Lung microvascular endothelial cell (primary cell): ENCODE measurements around the gene GAL3ST2. TPM values are rescaled to one million over a fixed set of nuclear protein-coding genes. Genes with fewer than 3 reads are reported as not detected.
"Not testable (repeated sequence)": the region's sequence is repeated elsewhere in the genome, so short reads cannot be mapped to it uniquely, and the experiment has no call there.

ENCODE experiments used
- DNase-seq, 2 donors: peaks; one replicate each; pipeline versions ENCODE4 v3.0.0 to v3.0.0-alpha.2; 2010; ENCODE audit warnings: low read depth in 2 of 2
- total RNA-seq: library from RNA; depleted of rRNA; stranded (reverse); fragments of >200 nt; gene quantifications from 2 replicates; pipeline ENCODE4 v1.2.1, GENCODE V29; 2014

Gene GAL3ST2
- total RNA-seq, 1 donor from 2014 or later: not detected

GRCh38 chr2:241746084-241746483 lies 30.5 kb upstream of the GAL3ST2 start:
- DNase-seq: no peak

GRCh38 chr2:241748468-241749256 lies 28.0 kb upstream of the GAL3ST2 start:
- DNase-seq: no peak

DNA sequence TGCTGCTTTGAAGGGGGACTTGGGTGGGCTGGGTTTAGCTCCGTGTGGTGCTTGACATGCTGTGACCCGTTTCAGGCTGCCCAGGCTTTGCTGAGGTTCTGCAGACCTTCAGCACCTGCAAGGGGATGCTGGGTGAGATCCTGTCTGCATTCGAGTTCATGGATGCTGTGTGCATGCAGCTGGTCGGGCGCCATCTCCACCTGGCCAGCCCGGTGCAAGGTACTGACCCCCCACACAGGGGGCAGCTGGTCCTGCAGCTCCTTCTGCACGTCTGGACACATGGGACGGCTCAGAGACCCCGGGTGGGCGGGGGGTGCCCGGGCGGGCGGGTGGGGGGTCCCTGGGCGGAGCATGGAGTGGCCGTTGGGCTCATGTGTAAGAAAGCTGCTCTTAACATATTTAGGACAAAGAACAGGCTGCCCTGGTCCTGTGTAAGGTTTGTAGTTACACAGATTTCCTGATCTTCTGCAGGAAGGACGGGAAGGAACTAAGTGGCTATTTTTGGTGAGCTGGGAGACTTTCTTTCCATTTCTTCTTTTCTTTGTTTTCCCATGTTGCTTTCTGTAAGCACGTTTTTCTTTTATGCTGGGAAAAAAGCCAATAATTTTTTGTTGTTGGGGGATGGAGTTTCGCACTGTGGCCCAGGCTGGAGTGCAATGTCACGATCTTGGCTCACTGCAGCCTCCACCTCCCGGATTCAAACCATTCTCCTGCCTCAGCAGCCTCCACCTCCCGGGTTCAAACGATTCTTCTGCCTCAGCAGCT lies 26.4 kb upstream of the GAL3ST2 start:
- peak; percentile 46 to 70 for DNase-seq

GRCh38 chr2:241751152-241751551 lies 25.5 kb upstream of the GAL3ST2 start:
- no peak for DNase-seq

DNA sequence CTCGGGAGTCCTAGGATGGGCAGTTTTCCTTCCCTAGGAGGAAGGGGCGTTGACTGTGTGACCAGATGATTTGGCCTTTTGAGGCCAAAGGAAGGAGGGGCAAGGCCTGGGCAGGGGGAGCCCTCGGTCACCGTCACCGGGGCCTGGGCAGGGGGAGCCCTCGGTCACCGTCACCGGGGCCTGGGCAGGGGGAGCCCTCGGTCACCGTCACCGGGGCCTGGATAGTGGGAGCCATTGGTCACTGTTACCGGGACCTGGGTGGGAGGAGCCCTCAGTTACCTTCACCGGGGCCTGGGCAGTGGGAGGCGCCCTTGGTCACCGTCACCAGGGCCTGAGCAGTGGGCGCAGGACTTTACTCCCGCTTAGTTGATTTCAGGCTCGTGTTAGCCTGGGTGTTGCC lies 24.8 kb upstream of the GAL3ST2 start:
- DNase-seq: no peak

GRCh38 chr2:241752253-241752652 lies 24.4 kb upstream of the GAL3ST2 start:
- DNase-seq: no peak

GRCh38 chr2:241752689-241753276 lies 23.8 kb upstream of the GAL3ST2 start:
- no peak for DNase-seq

GRCh38 chr2:241753493-241753892 lies 23.1 kb upstream of the GAL3ST2 start:
- no peak for DNase-seq

DNA sequence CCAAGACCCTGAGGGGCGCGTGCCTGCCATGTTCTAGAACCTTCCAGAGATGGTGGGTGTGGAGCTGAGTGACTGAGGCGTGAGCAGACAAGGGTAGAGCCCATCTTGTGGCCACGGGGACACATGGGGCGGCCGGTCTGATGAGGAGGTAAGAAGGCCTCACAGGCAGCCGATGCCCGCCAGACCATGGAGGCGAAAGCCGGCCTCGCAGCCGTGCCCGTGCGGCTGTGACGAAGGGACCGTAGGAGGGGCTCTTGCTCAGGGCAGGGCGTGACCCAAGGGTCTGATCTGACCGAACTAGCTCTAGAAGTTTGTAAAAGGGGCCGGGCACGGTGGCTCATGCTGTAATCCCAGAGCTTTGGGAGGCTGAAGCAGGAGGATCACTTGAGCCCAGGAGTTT lies 22.6 kb upstream of the GAL3ST2 start:
- DNase-seq: no peak

DNA sequence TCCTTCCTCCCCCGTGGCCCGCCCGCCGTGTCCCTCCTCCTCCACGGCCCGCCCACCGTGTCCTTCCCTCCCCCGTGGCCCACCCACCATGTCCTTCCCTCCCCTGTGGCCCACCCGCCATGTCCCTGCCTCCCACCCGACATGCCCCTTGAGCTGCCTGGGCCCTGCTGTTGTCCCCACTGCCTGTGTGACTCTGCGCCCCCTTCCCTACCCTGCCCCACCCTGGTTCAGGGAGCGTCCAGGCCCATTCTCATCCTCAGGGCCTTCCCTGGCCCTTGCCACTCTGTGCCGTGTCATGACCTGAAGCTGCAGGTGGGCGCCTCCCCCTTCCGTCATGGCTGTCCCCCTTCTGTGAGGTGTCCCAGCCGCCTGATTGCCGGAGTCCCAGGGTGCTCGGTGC lies 21.5 kb upstream of the GAL3ST2 start:
- DNase-seq: no peak

DNA sequence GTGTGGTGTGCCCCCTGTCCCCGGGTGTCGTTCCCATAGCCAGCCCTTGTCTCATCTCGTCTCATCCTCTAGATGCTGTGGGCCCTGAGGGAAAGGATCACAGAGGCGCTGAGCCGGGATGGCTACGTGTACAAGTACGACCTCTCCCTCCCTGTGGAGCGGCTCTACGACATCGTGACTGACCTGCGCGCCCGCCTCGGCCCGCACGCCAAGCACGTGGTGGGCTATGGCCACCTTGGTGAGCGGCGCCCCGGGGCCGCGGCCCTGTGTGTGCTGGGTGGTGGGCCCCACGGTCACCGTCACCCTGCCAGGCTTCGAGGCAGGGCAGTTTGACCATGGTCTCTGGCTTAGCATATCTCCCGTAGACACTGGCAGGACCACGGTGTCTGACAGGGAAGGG lies 20.8 kb upstream of the GAL3ST2 start:
- no peak for DNase-seq

DNA sequence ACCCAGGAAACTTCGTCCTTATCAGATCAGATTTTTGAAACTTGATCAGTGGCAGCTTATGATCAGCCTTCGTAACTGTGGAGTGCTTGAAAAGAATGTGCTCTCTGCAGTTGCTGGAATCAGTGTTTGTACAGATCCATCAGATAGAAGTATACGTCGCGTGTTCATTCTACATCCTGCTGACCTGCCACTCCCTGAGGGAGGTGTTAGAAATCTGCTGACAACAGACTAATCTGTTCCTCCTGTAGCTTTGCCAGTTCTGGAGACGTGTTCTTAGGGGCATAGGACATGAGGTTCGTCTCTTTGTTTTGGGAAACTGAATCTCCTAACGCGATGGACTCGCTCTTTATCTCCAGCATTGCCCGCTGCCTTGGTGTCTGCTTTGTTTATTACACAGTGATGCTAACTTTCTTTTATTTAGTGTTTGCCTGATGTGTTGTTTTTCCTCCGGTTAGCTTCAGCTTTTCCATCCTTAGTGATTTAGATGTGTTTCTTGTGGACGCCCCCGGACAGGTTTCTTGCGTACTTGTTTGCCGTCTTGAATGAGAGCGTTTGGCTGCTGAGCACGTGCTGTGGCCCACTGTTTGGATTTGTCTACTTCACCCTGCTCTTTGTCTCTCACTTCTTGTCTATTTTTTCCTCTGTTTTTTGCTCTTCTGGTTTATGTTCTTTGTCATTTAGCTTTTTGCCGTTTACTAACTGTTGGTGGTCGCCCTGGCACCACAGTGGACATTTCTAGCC lies 17.4 kb upstream of the GAL3ST2 start:
- DNase-seq: no peak

DNA sequence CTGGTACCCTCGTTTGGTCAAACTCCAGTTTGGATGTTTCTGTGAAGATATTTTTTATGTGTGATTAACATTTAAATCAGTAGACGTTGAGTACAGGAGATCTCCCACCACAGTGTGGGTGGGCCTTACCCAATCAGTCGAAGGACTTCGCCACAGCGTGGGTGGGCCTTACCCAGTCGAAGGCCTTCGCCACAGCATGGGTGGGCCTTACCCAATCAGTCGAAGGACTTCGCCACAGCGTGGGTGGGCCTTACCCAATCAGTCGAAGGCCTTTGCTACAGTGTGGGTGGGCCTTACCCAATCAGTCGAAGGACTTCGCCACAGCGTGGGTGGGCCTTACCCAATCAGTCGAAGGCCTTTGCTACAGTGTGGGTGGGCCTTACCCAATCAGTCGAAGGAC lies 16.7 kb upstream of the GAL3ST2 start:
- DNase-seq: not testable (repeated sequence)

DNA sequence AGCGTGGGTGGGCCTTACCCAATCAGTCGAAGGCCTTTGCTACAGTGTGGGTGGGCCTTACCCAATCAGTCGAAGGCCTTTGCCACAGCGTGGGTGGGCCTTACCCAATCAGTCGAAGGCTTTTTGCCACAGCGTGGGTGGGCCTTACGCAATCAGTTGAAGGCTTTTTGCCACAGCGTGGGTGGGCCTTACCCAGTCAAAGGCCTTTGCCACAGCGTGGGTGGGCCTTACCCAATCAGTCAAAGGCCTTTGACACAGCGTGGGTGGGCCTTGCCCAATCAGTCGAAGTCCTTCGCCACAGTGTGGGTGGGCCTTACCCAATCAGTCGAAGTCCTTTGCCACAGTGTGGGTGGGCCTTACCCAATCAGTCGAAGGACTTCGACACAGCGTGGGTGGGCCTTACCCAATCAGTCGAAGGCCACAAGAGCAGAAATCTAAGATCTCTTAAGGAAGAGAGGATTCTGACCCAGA lies 16.3 kb upstream of the GAL3ST2 start:
- no peak for DNase-seq

DNA sequence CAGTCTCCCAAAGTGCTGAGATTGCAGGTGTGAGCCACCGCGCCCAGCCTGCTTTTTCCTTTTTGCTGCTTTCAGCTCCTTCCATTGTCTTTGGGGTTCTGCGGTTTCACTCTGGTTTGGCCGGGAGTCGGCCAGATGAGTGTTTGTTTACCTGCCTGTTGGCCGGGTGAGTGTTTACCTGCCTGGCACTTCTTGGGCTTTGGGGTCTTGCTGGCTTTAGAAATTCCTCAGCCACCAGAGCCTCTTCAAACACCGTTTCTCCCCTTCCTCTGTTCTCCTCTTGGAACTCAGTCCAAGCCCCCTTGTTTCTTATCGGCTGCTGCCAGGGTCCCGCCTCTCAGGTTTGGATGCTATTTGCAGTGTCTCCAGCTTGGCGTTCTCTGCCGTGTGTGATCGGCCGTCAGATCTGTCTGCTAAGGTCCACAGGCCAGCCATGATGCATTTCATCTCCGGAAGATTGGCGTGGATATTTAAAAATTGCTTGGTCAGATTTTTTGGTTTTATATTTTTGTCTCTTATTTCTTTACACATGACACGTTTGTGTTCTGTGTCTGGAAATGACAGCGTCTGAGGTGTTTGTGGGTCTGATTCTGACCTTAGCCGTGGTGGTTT lies 14.2 kb upstream of the GAL3ST2 start:
- DNase-seq: no peak

- no peak for DNase-seq
Measured at GRCh38 chr2:241762933-241763369, 13.7 kb upstream of the GAL3ST2 start.

- DNase-seq: no peak
Measured at GRCh38 chr2:241763551-241764274, 12.9 kb upstream of the GAL3ST2 start.

DNA sequence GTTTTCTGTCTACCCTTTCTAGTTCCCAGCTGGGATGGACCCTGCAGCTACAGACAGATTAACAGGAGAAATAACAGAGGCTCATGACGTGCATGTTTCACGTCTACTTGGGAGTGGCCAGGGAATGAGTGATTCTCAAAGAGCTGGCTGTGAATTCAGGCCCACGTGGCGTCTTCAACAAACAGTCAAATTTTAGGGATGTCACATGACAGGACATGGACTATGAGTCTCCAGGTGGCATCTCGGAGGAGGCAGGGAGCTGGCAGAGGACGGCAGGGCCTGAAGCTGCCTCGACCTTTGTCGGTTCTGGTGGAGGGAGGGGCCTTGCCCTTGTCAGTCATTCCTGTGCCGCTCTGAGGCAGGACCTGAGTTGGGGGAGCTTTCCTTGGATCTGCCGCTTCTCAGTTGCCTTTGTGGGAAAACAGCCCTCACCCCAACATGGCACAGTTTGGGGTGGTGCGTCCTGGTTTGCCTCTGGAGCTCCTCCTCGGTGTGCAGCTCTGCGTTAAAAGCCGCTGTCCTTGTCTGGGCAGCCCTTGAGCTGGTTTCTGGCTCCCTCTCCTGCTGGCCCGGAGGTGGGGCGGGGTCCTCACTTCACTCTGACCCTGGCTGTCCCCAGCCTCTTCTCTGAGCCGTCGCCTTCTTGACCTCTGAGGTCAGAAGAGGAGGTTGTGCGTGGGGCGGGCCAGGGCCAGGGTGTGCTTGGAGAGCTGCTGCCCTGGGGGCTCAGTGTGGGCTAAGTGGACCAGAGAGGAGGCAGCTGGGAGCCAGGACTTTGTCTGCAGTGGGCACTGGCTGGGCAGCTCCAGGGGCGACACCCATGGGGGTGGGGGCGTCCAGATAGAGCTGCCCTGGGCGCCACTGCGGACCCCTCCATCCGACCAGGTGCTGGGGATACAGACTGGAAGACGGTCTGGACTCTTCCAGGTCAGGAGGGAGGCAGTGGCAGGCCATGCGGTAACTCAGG lies 12.1 kb upstream of the GAL3ST2 start:
- no peak for DNase-seq
